Stimulated activated CD4-positive, alpha-beta T cell treated with anti-CD3 and anti-CD28 coated beads, Interleukin-12 subunit alpha, Interleukin-12 subunit beta, amount 100 ng/mL, for 24 hours (primary cell): ENCODE results near the gene MPO.

ENCODE experiments used
- DNase-seq, 2 experiments: peaks; one replicate each; pipeline ENCODE4 v3.0.0-alpha.2; 2020; ENCODE audit warnings: low read depth in 2 of 2

The MPO gene

GRCh38 chr17:58233543-58233942, 47.2 kb downstream of the MPO start:
- no peak for DNase-seq

DNA sequence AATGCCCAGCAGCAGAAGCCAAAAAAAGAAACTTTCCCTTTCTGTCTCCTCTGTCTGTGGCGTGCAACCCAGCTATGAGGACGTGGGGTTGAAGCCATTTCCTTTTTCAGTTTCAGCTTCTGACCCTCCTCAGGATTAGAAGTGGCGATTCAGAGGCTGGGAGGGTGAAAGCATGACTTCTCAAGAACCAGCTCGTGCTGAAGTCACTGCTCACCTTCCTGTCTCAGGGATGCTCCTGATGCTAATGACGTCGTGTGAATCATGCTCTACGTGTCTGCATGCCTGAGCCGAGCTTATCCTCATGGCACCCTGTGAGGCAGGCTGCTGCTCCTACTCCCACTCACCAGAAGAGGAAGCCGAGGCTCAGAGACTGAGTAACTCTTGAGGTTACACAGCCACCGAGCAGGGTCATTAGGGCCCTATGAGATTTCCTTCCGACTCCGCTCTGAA, 48.0 kb downstream of the MPO start:
- DNase-seq = no peak

DNA sequence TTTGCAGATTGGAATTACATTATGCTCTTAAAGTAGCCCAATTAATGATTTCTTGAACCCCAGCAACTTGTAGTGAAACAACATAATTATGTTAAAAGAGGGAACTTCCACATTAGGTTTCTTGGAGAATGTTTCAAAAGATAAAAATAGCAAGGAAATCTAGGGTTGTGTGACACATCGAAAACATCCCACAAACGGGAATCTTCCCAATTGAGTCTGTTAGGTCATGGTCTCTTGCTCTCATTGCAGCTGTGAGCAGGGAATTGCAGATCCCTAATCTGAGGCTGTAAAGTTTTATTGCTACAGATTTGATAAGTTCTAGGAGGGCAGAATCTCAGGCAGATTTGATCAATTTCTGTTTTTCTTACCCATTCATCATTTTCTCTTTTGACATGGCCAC, 49.1 kb downstream of the MPO start:
- no peak for DNase-seq

- DNase-seq = no peak
These were observed 50.9 kb downstream of the MPO start for GRCh38 chr17:58229881-58230280.

DNA sequence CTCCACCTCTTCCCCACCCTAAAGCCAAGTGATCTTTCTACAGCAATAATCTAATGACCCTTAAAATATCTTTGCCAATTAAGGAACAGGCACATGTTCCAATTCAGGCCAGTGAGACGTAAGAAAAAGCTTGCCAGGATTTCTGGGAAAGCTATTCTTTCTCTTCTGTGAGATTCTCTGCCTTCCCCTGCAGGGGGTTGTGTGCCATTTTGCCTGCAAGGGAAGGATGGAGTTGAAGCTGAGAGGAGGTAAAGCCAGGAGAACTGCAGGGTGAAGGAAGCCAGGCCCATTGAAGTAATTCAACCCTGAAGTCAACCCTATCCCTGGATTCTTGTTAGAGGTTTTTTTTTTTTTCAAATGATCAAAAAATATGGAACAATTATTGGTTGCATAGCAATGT, 51.4 kb downstream of the MPO start:
- DNase-seq = no peak

DNA sequence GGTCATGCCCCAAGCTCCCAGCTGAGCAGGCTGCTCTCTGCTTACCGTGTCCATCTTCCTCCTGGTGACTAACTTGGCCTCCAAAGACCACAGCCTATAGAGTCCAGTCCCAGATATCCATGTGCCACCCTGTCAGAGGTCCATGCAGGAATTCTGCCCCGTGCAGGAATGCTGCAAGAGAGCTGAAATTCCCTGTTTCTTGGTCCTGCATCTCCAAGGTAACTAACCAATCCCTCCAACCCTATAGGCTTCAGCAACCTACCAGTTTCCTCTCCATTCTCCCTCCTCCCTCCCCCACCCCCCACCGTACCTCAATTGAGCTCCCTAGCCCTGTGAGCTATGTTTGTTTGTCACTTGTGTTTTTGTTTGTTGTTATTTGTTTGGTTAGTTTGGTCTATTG, 52.1 kb downstream of the MPO start:
- no peak for DNase-seq

DNA sequence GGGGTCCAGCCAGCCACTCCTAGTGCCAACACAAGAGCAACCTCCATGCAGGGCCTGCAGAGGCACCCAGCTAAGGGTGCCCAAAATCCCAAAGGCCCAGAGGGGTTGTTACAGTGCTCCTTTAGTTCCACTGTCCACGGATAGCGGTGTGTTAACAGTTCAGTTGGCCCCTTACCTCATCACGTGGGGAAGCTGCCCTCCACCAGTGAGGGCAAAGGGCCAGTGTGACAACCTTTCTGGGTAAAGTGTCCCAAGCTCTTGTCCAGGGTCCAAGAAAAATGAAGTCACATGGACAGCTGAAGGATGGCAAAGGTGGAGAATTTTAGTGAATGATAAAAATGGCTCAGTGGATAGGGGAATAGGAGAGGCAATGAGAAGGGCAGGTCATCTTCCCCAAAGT, 53.0 kb downstream of the MPO start:
- DNase-seq = no peak

DNA sequence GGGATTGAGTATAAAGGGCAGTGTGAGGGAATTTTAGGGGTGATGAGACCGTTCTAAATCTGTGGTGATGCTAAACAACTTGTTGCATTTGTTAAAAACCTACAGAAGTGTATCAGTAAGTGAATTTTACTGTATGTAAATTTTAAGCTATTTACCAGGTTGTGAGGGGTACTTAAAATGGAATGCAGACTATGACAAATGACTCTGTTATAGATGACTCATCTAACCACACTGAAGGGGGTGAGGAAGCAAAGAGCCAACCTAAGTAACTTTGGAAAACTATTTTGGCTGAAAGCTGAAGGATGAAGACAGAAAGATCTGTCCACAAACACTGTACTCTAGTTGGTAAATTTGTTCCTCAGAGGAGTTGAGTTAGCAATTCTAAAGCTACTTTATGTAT, 56.4 kb downstream of the MPO start:
- DNase-seq = no peak
